HG03469 (cell line): Measurements from ENCODE around the gene DPEP1.

ENCODE experiments used
- ATAC-seq: cut with Tn5 transposase; IDR thresholded peaks from one replicate; pipeline ENCODE4 v1.9.1; 2021; ENCODE audit warnings: mild to moderate bottlenecking, moderate library complexity, moderate number of reproducible peaks; ENCODE audit not compliant: unreplicated experiment

Gene DPEP1

DNA sequence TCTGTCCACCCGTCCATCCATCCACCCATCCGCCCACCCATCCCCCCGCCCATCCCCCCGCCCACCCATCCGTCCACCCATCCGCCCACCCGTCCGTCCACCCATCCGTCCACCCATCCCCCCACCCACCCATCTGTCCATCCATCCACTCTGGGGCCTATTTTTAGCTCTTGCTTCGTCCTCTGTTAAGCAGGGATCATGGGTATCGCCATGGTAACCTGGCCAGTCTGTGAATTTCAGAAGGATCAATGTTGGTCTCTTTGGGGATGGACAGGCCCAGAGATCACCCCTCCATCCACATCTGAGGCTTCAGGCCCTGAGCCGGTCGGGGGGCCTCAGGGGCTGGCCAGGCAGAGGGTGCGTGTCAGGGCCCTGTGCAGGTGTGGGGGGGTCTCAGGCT is 15.2 kb upstream of the DPEP1 start:
- ATAC-seq: no peak

GRCh38 chr16:89599451-89599858 is 14.0 kb upstream of the DPEP1 start:
- no peak for ATAC-seq

- no peak for ATAC-seq
Measured at GRCh38 chr16:89599902-89600301, 13.5 kb upstream of the DPEP1 start.

GRCh38 chr16:89600427-89600826 is 13.0 kb upstream of the DPEP1 start:
- no peak for ATAC-seq

DNA sequence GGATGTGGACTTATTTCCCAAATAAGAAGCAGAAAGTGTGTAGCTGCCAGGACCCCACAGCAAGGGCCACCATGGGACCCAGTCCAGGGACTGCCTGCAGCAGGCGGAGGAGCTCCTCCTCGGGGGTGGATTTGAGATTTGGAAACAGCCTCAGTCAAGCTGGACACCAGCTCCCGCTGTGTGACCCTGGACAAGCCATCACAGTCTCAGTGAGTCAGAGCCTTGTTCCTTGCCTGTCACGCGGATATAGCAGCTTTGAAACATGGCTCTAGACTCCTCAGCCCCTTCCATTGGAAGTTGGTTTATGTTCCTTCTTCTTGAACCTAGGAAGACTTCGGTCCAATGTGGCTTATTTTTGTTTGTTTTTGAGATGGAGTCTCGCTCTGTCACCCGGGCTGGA is 12.5 kb upstream of the DPEP1 start:
- ATAC-seq: no peak

GRCh38 chr16:89601906-89602272 is 11.6 kb upstream of the DPEP1 start:
- ATAC-seq: no peak

DNA sequence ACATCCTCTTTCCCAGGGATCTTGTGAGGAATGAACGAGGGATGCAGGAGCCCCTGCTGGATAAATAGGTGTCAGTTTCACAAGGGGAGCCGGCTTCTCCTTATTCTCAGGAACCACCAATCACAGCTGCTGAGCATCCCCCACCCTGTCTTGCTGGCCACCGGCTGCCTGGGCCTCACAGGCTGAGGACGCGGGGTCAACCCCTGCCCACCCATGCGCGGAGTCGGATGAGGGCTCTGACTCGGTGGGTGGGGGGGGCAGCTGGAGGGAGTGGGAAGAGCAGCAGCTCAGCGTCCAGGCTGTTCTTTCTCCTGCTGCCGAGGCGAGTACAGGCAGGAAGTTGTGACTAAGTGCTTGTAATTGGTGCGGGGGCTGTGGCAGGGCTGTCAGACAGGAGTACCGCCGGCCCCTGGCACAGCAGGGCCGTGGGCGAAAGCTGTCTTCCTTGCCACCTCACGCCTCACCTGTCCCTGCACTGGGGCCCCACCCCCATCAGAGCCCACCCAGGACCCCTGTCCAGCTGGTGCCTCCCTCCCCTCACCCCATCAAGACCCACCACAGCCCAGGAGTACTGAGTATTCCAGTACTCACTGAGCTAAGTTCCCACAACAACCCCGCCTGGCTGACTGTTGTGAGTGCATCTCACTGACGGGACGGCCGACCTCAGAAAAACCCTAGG is 11.0 kb upstream of the DPEP1 start:
- ATAC-seq: no peak

- ATAC-seq: no peak
Measured at GRCh38 chr16:89602952-89603590, 10.4 kb upstream of the DPEP1 start.

GRCh38 chr16:89604764-89605163 is 8.7 kb upstream of the DPEP1 start:
- ATAC-seq: no peak

- no peak for ATAC-seq
Measured at GRCh38 chr16:89605186-89605970, 8.1 kb upstream of the DPEP1 start.

DNA sequence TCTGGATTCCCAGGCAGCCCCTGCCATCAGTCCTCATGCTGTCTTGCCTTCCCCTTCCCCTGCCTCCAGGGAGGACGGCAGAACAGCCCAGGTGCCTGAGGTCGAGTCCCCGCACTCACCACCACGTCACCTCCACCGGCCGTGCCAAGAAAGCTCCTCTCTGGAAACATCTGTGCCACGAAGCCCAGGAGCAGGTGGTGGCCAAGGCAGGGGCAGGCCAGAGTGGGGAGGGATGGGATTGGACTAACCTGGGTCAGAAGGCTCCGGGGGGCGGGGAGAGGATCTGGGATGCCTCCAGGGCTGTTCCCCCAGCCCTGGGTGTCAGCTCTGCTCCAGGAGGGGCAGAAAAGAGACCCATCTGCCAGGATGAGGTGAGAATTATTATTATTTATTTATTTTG is 7.4 kb upstream of the DPEP1 start:
- ATAC-seq: no peak

DNA sequence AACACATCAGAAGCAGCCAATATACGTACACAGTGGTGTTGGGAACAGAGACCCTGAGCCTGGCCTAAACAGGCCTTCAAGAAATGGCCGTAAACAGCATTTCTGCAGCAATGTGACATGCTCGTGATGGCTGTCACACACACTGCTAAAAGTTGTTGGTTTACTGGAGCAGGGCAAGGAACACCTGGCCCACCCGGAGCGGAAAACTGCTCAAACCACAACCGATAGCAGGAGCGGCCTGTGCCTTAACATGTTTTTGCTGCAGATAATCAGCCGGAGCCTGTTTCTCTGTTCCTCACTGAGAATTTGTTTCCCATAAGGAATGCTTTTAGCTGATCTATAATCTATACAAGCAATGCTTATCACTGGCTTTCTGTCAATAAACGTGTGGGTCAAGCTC is 6.0 kb upstream of the DPEP1 start:
- no peak for ATAC-seq

DNA sequence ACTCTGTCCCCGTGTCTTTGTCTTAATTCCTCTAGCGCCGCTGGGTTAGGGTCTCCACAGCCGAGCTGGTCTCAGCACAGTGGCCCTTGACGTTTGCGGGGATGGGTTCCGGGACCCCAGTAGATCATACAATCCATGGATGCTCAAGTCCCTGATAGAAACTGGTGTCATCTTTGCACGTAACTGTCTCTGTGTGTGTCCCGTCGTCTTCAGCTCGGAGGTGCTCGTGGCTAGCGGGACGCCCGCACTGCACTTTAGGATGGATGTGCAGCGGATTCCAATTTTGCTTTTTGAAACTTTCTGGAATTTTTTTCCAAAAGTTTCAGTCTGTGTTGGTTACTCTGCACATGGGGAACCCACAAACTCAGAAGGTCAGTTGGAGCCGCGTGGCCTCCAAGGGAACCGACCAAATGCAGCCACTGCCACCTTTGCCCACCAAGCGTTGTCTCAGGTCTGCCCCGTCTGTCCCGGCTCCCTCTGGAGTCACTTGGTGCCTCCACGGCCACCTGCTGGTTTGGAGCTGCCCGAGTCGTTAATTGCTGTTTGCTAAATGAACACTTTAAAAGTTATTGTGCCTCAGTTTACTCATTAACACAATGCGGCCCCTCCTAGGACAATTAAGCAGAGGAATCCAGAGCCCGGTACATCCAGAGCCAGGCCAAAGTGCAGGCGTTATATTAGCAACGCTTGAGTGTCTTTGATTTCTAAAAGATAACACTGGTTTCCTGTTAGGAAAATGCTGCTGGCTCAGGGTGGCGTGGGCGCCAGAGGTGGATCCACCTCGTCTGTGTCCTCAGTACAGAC is 5.3 kb upstream of the DPEP1 start:
- ATAC-seq: no peak

DNA sequence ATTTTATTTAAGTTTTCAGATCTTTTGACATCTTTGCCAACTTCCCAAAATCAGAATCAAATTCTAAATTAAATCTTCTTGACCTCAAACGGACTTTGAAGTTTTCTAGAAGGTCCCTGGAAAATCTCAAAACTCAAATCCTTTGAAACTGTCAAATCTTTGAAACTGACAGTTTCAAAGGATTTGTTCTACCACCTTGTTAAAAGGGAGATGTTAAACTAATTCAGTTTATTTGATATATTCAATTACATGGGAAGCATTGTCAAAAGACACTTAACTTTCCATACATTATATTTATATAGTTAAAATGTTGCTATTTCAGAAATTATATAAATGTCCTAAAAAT is 3.4 kb upstream of the DPEP1 start:
- ATAC-seq: no peak

DNA sequence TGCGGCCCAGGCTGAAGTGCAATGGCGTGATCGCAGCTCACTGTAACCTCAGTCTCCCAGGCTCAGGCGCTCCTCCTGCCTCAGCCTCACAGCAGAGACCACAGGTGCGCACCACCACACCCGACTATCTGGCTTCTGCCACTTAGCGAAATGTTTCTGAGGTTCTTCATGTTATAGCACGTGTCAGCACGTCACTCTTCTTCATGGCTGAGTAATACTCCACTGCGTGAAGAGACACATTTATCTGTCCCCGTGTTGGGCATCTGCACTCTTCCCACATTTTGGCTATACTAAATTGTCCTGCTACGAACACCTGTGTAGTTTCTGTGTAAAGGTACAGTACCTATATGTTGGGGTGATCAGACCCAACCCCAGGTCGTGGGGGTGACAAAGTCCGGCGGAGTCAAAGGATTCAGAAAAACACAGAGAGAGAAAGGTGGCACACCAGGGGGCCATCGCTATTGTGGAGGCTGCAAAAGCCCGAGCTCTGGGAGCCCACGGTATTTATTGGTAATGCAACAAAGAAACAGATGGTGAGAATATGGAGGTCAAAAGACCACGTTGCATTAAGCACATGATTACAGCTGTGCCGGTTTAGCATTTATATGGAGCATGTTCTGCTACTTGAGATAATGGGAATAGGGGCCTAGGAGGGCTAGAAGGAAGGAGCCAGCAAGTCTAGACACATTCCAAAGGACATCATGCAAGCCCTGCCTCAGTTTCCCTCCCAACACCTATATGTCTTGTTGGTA is 851 bp upstream of the DPEP1 start:
- no peak for ATAC-seq

GRCh38 chr16:89613954-89614459 is 565 bp downstream of the DPEP1 start:
- ATAC-seq: no peak

DNA sequence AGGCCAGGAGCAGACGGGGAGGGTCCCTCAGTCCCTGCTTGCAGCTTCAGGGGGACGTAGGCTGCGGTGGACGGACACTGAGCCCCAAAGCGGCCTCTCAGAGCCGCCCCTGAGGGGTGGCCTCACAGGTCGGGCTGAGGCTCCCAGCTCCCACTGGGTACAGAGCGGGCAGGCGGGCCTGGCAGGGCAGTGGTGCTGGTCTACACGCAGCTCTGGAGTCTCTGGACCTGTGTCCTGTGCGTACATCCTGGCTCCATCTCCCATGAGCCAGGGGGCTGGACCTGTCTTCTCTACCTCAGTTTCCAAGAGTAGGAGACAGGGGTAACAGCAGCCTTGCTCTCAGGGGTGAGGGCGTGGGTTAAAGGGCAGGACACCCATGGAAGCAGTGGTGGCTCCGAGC is 1.7 kb downstream of the DPEP1 start:
- ATAC-seq: no peak

DNA sequence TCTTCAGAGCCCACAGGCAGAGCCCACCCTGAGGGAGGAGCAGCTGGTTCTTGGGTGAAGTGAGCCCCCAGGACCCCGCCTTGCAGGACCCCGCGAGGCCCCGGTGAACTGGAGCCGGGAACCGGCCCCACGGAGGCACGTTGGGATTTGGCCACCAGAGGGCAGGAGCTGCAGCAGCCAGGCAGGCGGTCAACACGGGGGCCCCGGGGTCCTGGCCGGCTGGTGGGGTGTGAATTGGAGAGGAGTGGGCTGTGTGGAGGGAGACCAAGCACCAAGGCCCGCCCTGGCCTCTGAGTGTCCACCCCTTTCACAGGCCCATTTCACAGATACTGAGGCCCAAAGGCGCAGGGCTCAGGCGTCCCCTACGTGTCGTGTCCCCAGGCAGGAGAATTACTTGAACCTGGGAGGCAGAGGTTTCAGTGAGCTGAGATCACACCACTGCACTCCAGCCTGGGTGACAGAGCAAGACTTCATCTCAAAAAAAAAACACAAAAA is 2.2 kb downstream of the DPEP1 start:
- no peak for ATAC-seq

DNA sequence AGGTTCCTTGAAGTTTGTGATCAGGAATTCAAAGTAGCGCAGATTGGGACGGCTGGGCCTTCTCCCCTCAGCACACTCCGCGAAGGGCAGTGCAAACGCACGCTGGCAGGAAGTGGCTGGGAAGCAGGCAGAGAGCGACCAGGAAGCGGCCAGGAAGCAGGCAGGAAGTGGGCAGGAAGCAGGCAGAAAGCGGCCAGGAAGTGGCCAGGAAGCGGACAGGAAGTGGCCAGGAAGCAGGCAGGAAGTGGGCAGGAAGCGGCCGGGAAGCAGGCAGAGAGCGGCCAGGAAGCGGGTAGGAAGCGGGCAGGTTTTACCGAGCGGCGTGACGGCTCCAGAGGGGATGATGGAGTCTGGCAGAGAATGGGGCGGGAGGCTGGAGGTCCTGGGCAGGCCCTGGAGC is 3.2 kb downstream of the DPEP1 start:
- no peak for ATAC-seq

DNA sequence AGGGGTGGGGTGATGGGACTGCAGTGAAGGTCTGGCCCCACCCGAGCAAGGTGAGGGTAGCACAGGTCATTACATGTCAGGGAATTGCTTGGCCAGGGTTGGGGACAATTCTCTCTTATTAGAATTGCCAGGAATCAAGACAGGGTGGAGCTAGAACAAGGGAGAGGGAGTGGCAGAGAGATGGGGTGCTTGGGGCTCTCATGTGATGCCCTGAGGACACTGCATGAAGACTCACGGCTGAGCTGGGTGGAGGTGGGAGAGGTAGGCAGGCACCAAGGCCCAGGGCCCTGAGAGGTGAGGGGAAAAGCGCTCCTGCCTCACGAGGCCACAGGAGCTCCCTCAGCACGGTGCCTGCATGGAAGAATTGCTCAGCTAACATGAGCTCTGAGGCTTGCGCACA is 3.6 kb downstream of the DPEP1 start:
- ATAC-seq: no peak
